ENCODE measurements around the gene ETNPPL. TPM values are rescaled to one million over a fixed set of nuclear protein-coding genes. Genes with fewer than 3 reads are reported as not detected.

ETNPPL gene
- polyA plus RNA-seq, 1 of the 3 experiments (the other 2 are of a cell fraction) = not detected

DNA sequence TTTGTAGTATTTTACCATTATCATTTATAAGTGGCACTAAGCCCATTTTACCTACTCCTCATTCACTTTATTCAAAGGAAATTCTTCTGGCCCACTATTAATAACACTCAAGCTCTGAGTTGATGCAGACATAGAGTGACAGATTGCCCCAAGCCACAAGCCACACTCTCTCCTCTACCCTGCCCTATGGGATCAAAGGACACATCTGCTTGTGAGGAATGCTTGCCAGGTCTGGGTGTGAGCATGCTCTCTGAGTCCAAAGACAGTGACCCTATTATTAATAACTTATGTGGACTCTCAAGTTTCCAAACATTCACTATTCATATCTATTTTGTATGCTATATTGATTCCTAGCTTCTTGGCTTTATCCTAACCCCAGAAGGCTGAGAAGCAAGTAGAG, 18.5 kb downstream of the ETNPPL start:
- DNase-seq = no peak
- Histone ChIP-seq H3K79me2 (ENCODE audit: insufficient read depth) (no peaks in the 10 kb centered on the region), H3K9ac (no peak overlapping the region), H3K4me3 (ENCODE audit: low read depth in 2 of 2, low read length in 1 of 2) (no peak overlapping the region), H3K36me3 (replicated peaks in 1 of 2; ENCODE audit: control insufficient read depth in 1 of 2, insufficient read depth in 2 of 2, low read length in 1 of 2) (no peaks in the 10 kb centered on the region), H3K4me1 (ENCODE audit: control insufficient read depth in 1 of 2, insufficient read depth in 2 of 2, low read depth in 1 of 2, low read length in 1 of 2) (no peaks in the 10 kb centered on the region), H3K27ac (ENCODE audit: low read depth in 2 of 2, low read length in 1 of 2) (no peak overlapping the region), H3F3A (replicated peaks; ENCODE audit: insufficient read depth) (no peaks in the 10 kb centered on the region), H2AFZ (ENCODE audit: low read depth) (no peak overlapping the region), H3K4me2 (no peak overlapping the region), H3K9me3 (no peaks in the 10 kb centered on the region), H4K20me1 (ENCODE audit: insufficient read depth) (no peaks in the 10 kb centered on the region), H3K9me2 (no peaks in the 10 kb centered on the region), H3K27me3 (ENCODE audit: insufficient read depth) (no peaks in the 10 kb centered on the region; the same call in 1 of the 2 replicates)
- TF ChIP-seq FOXM1 (IDR thresholded peaks at IDR 0.05; ENCODE audit: low read depth) (no peak), RCOR1 (IDR thresholded peaks at IDR 0.05; ENCODE audit: low read length) (no peak), GABPA (IDR thresholded peaks at IDR 0.05; ENCODE audit: low read depth) (no peak), TEAD4 (IDR thresholded peaks at IDR 0.05; ENCODE audit: borderline replicate concordance, insufficient read depth) (no peak), SIN3A (IDR thresholded peaks at IDR 0.05; ENCODE audit: borderline replicate concordance, low read depth, low read length) (no peak), JUND (IDR thresholded peaks at IDR 0.05) (no peak)
- TF ChIP-seq, protein P1, sequence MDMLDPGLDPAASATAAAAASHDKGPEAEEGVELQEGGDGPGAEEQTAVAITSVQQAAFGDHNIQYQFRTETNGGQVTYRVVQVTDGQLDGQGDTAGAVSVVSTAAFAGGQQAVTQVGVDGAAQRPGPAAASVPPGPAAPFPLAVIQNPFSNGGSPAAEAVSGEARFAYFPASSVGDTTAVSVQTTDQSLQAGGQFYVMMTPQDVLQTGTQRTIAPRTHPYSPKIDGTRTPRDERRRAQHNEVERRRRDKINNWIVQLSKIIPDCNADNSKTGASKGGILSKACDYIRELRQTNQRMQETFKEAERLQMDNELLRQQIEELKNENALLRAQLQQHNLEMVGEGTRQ (IDR thresholded peaks at IDR 0.05; ENCODE audit: borderline replicate concordance, low read depth, low read length) = no peak
- TF ChIP-seq, protein P2, sequence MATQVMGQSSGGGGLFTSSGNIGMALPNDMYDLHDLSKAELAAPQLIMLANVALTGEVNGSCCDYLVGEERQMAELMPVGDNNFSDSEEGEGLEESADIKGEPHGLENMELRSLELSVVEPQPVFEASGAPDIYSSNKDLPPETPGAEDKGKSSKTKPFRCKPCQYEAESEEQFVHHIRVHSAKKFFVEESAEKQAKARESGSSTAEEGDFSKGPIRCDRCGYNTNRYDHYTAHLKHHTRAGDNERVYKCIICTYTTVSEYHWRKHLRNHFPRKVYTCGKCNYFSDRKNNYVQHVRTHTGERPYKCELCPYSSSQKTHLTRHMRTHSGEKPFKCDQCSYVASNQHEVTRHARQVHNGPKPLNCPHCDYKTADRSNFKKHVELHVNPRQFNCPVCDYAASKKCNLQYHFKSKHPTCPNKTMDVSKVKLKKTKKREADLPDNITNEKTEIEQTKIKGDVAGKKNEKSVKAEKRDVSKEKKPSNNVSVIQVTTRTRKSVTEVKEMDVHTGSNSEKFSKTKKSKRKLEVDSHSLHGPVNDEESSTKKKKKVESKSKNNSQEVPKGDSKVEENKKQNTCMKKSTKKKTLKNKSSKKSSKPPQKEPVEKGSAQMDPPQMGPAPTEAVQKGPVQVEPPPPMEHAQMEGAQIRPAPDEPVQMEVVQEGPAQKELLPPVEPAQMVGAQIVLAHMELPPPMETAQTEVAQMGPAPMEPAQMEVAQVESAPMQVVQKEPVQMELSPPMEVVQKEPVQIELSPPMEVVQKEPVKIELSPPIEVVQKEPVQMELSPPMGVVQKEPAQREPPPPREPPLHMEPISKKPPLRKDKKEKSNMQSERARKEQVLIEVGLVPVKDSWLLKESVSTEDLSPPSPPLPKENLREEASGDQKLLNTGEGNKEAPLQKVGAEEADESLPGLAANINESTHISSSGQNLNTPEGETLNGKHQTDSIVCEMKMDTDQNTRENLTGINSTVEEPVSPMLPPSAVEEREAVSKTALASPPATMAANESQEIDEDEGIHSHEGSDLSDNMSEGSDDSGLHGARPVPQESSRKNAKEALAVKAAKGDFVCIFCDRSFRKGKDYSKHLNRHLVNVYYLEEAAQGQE (IDR thresholded peaks at IDR 0.05; ENCODE audit: low read depth, low read length) = no peak
- ChIA-PET POLR2A (no interaction called here), CTCF (interaction anchor here (1.2 kb wide), 1 partner anchor 14 kb away, joined by 4 read pairs; no protein-coding TSS in a partner anchor)

DNA sequence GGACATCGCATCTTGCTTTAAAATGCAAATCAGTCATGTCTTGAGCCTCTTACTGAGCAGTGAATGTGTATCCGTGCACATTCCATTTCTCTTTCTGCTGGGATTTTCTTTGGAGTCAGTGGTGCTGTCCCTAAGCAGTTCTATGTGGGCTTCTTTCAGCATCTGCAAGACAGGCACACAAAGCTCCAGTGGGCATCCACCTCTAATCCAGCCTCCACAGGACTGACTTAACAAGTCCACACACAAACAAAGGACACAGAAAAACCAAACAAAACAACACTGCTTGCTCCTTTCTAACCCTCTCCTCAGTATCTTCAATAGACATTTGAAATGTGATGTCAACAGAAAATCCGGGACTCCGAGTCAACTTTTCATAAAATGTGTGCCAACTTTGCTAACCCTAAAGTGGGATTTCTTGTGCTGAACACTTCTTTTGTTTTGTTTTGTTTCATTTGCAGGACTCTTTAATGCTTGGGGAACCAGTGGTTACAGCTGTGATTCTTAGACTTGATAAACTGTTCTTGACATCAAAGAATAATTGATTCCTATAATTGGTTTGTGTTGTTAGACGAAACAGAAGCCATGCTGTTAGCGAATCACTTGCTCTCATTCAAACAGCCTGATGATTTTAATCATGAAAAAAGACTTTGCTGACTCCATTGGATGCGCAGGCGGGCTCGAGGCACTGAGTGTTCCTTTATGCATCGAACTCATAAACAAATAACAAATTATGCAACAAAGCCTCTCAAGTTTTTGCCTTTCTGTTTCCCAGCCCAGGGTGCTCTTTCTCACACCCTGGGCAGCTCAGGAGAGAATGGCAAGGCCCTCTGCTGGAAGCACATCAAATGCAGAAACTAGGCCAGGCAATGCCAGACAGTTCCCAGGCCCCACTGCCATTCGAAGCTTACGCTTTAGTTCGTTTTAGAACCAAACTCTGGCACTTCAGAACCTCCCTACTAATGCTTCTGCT, 20.1 kb downstream of the ETNPPL start:
- no peaks in the 10 kb centered on the region for H3K36me3 ChIP-seq (replicated peaks in 1 of 2; ENCODE audit: control insufficient read depth in 1 of 2, insufficient read depth in 2 of 2, low read length in 1 of 2)
- no peak overlapping the region for H2AFZ ChIP-seq (ENCODE audit: low read depth)
- DNase-seq = no peak
- ChIA-PET POLR2A (no interaction called here), CTCF (interaction anchor here (1.2 kb wide), 1 partner anchor 13 kb away, joined by 4 read pairs; no protein-coding TSS in a partner anchor)
- no peaks in the 10 kb centered on the region; the same call in 1 of the 2 replicates for H3K27me3 ChIP-seq (ENCODE audit: insufficient read depth)
- H3K9me3 ChIP-seq = no peaks in the 10 kb centered on the region
- no peaks in the 10 kb centered on the region for H3K9me2 ChIP-seq
- no peak overlapping the region for H3K9ac ChIP-seq
- H4K20me1 ChIP-seq (ENCODE audit: insufficient read depth) = no peaks in the 10 kb centered on the region
- no peaks in the 10 kb centered on the region for H3F3A ChIP-seq (replicated peaks; ENCODE audit: insufficient read depth)
- H3K4me2 ChIP-seq = no peak overlapping the region
- 36% methylated on average over 12 of the region's 13 CpGs for WGBS (ENCODE audit: low lambda C conversion rate)
- H3K4me1 ChIP-seq (ENCODE audit: control insufficient read depth in 1 of 2, insufficient read depth in 2 of 2, low read depth in 1 of 2, low read length in 1 of 2) = no peaks in the 10 kb centered on the region
- TF ChIP-seq, protein P3, sequence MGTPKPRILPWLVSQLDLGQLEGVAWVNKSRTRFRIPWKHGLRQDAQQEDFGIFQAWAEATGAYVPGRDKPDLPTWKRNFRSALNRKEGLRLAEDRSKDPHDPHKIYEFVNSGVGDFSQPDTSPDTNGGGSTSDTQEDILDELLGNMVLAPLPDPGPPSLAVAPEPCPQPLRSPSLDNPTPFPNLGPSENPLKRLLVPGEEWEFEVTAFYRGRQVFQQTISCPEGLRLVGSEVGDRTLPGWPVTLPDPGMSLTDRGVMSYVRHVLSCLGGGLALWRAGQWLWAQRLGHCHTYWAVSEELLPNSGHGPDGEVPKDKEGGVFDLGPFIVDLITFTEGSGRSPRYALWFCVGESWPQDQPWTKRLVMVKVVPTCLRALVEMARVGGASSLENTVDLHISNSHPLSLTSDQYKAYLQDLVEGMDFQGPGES (IDR thresholded peaks at IDR 0.05; ENCODE audit: low read depth, low read length) = no peak
- TF ChIP-seq RFX5 (IDR thresholded peaks at IDR 0.05; ENCODE audit: low read length) = no peak
- TF ChIP-seq YY1 (IDR thresholded peaks at IDR 0.05; ENCODE audit: low read depth) = no peak
- TF ChIP-seq CHD2 (IDR thresholded peaks at IDR 0.05; ENCODE audit: low read length, partially characterized antibody) = no peak
- no peak for TF ChIP-seq NRF1 (IDR thresholded peaks at IDR 0.05; ENCODE audit: low read depth, low read length)
- no peak for TF ChIP-seq ELF1 (IDR thresholded peaks at IDR 0.05)
- TF ChIP-seq MEF2A (IDR thresholded peaks at IDR 0.05; ENCODE audit: borderline replicate concordance, low read depth) = no peak
- TF ChIP-seq GATA2 (CRISPR knock-in tag; IDR thresholded peaks at IDR 0.05) = no peak
- TF ChIP-seq RAD21 (IDR thresholded peaks at IDR 0.05; ENCODE audit: low read length) = no peak; the same call in 1 of the 2 replicates
- no peak overlapping the region for H3K27ac ChIP-seq (ENCODE audit: low read depth in 2 of 2, low read length in 1 of 2)
- H3K4me3 ChIP-seq (ENCODE audit: low read depth in 2 of 2, low read length in 1 of 2) = no peak overlapping the region
- no peaks in the 10 kb centered on the region for H3K79me2 ChIP-seq (ENCODE audit: insufficient read depth)
